HG03520 (cell line): ENCODE measurements around the gene SAA4.
A peak's percentile ranks its signal among the peaks of the same experiment; 100 is the strongest.
"Not testable (repeated sequence)": the region's sequence is repeated elsewhere in the genome, so short reads cannot be mapped to it uniquely, and the experiment has no call there.

ENCODE experiments used
- ATAC-seq: cut with Tn5 transposase; IDR thresholded peaks from one replicate; pipeline ENCODE4 v1.9.1; 2021; ENCODE audit warnings: mild to moderate bottlenecking, moderate library complexity; ENCODE audit not compliant: unreplicated experiment

The SAA4 gene, protein sequence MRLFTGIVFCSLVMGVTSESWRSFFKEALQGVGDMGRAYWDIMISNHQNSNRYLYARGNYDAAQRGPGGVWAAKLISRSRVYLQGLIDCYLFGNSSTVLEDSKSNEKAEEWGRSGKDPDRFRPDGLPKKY

DNA sequence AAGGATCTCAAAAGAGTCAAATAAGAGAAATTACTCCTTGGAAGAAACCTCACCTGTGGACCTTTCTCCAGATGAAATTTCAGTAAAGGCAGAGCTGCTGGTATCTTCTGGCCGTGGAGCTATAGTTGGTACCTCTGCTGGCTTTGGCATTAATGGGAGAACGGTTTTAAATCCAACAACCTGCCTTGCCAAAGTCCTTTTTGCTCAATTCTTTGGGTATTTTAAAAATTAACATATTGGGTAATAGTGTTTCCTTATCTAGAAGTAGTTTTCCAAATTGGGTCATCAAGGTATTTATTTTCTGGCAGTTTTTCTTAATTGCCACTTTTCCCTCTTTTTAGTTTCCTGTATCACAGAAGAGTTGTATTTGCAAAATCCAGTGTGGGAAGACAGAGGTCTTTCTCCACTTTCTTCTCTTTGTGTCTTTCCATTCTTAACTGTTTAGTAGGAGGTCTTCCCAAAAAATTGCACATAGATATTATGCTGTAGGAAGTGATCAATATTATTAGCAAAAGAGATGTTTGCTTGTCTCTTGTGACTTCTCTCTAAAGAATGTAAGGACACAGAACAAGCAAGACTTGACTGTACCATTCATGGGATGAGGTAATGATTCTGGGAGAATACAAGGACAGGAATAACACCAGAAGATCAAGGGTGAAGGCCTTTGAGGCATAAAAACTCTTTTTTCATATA lies at the start of gene SAA4:
SAA4 (minus strand) TSS at position 139 of the 693 bp plus-strand sequence. CDS start 876 bp downstream, outside the sequence.
- no peak for ATAC-seq

DNA sequence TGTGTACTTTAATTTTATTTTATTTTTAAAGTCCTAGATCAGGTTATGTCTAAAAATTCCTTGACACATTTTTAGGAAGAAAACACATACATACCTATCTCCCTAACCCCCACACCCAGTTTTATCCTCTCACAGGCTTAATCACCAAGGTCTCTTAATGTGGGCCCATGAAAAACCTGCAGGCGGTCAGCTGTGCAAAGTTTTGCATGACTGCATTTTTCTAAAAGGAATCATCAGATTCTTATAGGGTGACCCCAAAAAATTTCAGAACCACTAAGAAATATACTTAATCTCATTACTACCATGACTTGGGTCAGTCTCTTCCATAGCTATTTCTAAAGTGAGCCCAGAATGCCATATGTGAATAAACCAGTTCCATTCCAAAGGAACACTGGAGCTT lies 49.2 kb upstream of the SAA4 start:
- no peak for ATAC-seq

DNA sequence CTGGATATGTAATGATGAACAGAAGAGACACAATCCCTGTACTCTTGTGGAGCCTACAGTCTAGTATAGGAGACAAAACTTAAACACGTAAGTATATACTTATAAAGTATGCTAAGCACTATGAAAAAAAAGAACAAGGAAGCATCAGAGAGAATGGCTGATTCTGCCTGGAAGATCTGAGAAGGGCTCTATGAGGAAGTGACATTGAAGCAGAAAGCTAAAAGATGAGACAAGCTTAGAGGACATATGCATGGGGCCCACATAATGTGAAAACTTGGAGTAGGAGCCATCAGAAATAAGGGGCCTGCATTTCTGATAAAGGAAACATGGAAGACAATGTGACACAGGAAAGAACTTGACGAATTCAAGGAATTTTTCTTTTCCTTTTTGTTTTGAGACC lies 46.0 kb upstream of the SAA4 start:
- ATAC-seq = no peak

DNA sequence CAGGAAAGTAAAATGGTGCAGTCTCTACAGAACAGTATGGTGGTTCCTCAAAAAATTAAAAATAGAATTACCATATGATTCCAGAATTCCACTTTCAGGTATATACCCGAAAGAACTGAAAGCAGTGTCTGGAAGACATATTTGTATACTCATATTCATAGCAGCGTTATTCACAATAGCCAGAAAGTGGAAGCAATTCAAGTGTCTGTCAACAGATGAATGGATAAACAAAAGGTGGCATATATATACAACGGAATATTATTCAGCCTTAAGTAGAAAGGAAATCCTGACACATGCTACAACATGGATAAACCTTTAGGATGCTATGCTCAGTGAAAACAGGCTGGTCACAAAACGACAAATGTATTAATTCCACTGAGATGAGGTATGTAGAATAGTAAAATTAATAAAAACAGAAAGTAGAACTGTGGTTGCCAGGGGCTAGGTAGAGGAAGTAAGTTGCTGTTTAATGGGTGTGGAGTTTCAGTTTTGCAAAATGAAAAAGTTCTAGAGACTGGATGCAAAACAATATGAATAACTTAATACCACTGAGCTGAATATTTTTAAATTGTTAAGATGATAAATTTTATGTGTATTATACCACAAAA lies 43.9 kb upstream of the SAA4 start:
- ATAC-seq = peak; percentile 88

DNA sequence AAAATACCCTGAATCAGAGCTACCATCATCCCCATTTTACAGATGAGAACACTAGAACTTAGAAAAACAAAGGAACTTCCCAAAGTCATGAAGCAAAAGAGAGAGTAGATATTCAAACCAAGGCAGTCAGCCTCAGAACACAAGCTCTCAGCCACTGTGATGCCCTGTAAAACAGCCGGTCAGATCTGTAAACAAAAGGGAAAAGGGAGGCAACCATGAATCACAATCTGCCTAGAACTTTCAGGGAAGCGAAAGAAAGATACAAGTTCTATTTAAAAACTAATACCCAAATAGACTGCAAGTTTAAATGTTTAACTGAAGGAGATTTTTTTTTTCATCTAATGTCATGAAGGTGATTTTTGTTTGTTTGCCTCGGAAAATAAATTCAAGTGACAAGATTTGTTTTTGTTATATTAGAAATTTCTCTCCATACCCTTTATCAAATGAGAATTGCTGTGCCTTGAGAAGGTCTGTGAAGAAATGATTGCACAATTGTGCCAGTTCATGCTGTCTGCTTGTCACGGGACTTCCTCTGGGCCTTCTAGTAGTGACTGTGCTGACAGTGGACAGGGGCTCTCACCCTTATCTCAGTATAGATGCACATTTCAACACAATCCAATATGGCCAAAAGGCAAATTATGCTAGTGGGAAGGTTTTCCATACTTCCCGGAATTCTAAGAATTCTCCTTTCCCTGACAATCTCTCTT lies 41.1 kb upstream of the SAA4 start:
- ATAC-seq = no peak

DNA sequence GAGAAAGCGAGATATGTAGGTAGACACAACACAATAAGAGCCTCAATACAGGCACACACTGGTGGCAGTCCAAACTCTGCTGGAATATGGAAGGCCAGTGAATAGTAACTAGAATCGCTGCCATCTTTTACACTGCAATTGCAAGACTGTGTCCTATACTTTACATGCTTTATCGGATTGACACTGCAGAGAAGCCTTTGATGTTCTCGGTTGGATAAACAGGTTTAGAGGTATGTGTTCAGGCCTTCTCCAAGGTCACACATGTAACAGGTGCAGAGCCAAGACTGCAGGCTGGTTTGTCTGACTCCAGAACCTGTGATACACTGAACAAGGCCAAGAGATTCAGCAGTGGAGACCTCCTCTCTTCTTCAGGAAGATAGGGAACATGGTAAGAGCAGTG lies 34.6 kb upstream of the SAA4 start:
- no peak for ATAC-seq

DNA sequence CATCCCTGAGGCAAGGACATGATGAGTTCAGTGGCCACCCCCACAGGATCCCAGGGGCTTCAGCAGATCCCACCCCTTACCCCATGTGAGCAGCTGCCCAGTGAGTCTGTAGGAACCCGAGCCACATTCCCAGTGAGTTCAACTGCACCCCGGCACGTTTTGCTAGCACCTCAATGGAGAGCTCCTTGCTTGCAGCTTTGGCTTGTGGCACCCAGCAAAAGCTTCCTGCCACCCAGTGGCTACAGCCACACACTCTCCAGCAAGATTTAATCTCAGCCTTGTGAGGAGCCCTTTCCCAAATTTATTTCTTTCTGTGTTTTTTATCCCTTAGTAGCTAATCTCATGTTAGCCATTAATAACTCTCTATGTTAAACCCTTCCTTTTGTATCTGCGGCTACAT lies 33.5 kb upstream of the SAA4 start:
- no peak for ATAC-seq

DNA sequence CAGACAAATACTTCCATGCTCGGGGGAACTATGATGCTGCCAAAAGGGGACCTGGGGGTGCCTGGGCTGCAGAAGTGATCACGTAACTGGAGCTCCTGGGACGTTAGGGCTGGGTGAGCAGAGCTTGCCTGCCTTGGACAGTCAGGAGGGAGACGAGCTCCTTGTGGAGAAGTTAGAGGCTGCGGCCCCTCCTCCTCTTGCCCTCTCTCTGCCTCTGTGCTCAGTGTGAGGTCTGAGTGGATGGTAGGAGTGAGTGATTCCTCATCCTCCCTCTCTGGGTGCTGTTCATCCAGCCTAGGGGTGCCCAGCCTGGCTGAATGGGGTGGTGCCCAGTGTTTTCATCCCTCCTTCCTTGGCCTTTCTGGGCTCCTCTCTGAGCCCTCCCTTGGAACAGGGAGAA lies 32.6 kb upstream of the SAA4 start:
- not testable (repeated sequence) for ATAC-seq

DNA sequence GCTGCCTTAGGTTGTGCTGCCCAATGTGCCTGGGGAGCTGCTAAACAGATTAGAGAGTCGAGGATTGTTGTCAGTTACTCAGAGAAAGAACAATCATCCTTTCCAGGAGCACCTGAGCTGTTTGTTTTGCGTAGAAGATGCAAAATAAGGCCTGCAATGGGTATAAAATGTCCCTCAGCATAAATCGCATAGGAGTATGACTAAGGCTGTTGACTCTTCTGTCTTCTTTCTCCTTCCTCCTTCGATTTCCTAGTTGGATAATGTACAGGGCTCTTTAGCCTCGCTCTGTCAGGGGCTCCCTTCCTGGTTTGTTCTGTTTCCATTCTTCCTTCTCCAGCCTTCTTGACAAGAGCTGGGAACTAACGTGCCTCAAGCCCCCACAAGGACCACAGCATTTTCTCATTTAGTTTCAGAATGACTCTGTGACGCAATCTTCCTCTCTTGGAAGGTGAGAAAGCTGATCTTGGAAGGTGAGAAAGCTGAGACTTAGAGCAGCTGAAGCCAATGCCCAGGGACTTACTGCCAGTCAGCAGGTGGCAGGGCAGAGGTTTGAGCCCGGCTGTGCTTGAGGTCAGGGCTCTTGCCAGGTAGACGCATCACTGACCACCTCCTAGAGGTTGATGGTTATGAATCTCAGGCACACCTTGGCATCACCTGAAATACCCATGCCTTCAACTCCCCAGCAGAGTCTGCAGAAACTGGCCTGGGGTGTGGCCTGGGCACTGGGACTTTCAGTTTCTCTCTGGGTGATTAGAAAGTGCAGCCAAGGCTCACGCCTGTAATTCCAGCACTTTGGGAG lies 30.9 kb upstream of the SAA4 start:
- ATAC-seq = peak; percentile 50

DNA sequence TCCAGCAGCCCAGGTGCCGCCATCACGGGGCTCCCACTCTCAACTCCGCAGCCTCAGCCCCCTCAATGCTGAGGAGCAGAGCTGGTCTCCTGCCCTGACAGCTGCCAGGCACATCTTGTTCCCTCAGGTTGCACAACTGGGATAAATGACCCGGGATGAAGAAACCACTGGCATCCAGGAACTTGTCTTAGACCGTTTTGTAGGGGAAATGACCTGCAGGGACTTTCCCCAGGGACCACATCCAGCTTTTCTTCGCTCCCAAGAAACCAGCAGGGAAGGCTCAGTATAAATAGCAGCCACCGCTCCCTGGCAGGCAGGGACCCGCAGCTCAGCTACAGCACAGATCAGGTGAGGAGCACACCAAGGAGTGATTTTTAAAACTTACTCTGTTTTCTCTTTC lies 29.3 kb upstream of the SAA4 start, which contains the start of gene SAA1:
SAA1 (plus strand) TSS at position 316 of the 400 bp plus-strand sequence. CDS start 624 bp downstream, outside the sequence.
- ATAC-seq = no peak

DNA sequence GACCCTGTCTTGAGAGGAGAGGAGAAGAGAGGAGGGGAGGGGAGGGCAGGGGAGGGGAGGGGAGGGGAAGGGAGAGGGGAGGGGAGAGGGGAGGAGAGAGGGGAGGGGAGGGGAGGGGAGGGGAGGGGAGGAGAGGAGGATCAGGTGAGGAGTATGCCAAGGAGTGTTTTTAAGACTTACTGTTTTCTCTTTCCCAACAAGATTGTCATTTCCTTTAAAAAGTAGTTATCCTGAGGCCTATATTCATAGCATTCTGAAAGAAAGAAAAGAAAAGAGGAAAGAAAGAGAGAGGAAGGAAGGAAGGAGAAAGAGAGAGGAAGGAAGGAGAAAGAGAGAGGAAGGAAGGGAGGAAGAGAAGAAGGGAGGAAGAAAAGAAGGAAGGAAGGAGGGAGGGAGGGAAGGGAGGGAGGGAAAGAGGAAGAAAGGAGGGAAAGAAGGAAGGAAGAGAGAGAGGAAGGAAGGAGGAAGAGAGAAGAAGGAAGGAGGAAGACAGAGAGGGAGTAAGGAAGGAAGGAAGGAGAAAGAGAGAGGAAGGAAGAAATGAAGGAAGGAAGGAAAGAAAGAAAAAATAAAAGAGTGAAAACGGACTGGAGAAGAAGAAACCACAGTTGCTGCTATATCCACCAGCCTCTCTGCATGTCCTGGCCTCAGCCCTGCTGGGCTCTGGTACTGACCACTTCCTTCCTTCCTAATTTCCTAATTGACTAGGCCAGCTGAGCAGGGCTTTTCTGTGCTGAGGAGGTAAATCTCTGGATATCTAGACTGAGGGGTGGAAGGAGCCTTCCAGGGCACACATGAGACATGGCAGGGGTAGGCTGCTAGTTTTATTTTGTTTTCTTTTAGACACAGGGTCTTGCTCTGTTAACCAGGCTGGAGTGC lies 28.3 kb upstream of the SAA4 start:
- ATAC-seq = no peak

DNA sequence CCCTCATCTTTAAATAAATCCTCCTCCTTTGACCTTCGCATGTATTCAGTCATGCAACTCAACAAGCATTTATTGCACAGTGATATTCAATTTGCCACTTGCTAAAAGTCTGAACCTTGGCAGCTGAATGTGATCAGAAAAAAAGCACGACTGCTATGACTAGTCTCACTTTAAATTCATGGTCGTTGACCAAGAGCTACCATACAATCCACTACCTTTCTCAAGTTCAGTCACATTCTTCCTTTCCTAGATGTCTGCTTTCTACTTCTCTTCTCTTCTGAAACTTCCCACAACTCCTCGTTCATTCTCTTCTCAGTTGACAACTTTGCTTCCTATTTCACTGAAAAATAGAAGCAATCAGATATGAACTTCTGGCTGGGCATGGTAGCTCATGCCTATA lies 27.4 kb upstream of the SAA4 start:
- ATAC-seq = peak; percentile 35

DNA sequence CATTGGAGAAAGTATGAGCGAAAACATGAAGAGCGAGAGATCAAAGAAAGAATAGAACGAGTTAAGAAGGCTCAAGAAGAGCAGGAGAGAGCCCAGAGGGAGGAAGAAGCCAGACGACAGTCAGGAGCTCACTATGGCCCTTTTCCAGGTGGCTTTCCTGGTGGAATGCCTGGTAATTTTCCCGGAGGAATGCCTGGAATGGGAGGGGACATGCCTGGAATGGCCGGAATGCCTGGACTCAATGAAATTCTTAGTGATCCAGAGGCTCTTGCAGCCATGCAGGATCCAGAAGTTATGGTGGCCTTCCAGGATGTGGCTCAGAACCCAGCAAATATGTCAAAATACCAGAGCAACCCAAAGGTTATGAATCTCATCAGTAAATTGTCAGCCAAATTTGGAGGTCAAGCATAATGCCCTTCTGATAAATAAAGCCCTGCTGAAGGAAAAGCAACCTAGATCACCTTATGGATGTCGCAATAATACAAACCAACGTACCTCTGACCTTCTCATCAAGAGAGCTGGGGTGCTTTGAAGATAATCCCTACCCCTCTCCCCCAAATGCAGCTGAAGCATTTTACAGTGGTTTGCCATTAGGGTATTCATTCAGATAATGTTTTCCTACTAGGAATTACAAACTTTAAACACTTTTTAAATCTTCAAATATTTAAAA lies 26.2 kb upstream of the SAA4 start:
- ATAC-seq = not testable (repeated sequence)

DNA sequence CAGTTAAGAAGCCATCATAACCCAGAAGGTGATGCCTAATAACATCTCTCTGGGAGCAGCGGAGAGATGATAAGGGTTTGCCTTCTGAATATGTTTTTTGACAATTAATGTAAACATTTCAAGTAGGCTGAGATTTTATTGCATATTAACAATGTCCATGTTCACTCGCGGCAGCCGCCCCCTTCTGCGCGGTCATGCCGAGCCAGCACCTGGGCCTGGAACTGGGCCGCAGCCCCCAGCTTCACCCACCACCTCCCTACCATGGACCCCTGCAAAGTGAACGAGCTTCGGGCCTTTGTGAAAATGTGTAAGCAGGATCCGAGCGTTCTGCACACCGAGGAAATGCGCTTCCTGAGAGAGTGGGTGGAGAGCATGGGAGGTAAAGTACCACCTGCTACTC lies 25.1 kb upstream of the SAA4 start:
- no peak for ATAC-seq

DNA sequence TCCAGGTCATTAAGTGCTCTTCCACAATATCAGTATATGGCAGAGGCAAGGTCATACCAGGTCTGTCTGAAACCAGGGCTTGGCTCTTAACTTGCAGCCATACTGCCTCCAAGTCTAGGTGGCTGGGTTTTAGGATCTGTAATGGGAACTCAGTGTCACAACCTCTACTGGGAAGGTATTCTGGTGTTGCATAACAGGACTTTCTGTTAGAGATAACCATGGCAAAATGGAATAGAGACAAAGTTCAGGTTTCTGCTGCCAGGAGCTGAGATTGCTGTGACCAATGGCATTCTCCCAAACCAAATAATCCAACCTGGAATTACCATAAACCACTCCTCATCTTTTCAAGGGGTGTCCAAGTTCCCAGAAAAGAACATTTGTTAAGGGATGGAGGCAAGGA lies 22.7 kb upstream of the SAA4 start:
- ATAC-seq = no peak

DNA sequence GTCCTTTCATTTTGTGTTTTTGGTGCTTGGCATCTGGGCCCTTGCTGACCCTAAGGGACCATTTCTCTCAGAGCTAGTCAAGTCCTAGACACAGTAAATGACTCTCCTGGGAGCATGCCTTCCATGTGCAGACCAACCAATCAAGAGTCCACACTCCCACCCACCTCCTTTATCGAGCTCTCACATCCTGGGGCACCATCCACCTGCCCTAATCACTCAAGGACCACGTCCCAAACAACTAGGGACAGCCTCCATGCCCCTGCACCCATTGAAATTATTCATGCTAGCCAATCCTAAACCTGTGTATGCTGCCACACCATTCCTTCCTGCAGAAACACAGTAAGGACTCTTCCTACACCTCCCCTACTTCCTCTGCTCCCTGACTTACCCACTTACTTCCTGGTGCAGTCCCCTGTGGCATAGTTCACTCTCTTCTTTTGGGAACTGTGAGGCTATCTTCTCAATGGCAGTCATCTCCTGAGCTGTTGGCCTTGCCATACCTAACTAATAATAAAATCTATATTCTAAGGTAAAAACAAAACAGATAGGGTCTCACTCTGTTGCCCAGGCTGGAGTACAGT lies 18.3 kb upstream of the SAA4 start:
- no peak for ATAC-seq

DNA sequence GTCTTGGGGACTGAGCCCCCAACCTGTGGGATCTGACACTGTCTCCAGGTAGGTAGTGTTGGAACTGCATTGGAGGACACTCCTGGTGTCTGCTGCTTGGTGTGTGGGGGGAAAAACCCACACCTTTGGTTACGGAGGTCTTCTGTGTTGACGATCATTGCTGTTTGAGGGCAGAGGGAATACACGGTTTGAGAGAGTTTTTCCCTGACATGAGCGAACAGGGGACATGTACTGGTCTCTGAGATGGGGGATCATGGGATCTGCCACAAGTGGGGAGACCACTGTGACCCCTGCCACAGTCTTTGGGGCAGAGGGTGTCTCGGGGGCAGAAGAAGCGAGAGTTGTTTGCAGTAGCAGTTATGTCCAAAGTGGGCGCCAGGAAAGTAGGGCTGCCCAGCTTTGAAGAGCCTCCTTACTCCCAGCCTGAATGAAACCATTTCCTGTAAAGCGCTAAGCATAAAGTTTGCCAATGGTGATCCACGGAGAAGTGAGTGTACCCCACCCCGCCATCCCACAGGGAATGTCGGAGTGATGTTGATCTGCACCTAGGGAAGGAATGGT lies 17.3 kb upstream of the SAA4 start:
- no peak for ATAC-seq

DNA sequence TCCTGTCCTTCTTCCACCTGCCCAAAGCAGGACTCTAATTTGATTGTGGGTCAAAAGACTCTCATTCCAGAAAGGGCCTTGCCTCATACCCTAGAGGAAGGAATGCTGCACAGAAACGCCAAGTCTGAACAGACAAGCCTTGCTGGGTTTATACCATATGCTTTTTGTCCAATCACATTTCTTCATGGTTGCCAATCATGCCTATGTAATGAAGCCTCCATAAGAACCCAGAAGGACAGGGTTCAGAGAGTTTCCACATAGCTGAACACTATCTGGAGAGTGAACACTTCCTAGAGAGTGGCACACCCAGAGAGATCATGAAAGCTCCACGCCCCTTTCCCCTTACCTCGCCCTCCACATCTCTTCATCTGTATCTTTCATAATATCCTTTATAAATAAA lies 16.6 kb upstream of the SAA4 start:
- no peak for ATAC-seq

DNA sequence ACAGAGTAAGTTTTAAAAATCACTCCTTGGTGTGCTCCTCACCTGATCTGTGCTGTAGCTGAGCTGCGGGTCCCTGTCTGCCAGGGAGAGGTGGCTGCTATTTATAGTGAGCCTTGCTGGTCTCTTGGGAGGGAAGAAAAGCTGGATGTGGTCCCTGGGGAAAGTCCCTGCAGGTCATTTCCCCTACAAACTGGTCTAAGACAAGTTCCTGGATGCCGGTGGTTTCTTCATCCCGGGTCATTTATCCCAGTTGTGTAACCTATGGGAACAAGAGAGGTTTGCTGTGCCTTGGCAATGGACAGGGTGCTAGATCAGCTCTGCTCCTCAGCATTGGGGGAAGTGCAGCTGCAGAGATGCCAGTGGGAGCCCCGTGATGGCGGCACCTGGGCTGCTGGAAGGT lies 12.0 kb upstream of the SAA4 start, which contains the start of gene SAA2:
SAA2 (minus strand) TSS at position 108 of the 400 bp plus-strand sequence. CDS start 657 bp downstream, outside the sequence.
- no peak for ATAC-seq
